ENCODE data around the gene TGM3.

The TGM3 gene

DNA sequence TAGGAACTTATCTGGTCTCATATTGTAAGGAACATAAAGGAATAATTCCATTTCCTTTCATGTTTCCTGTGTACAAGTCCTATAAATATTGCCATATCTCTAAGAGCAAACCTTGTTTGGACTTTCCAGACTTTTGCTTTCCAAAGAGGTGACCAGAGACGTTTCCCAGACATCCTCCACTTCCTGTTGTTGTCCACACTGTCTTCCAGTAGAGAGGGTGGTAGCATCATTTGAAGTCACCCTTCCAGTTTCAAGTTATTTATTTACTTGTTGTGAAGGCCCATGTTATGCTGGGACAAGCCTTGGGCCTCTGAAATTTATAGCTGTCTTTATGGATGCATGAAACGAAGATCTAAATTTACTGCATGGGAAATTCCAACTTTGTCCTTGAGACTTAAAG is 10.6 kb upstream of the TGM3 start:
- H3K27ac ChIP-seq = no peak overlapping the region
- no peak for DNase-seq (ENCODE audit: low spot score)
- no peak overlapping the region for H3K4me3 ChIP-seq
- TF ChIP-seq, protein P1, sequence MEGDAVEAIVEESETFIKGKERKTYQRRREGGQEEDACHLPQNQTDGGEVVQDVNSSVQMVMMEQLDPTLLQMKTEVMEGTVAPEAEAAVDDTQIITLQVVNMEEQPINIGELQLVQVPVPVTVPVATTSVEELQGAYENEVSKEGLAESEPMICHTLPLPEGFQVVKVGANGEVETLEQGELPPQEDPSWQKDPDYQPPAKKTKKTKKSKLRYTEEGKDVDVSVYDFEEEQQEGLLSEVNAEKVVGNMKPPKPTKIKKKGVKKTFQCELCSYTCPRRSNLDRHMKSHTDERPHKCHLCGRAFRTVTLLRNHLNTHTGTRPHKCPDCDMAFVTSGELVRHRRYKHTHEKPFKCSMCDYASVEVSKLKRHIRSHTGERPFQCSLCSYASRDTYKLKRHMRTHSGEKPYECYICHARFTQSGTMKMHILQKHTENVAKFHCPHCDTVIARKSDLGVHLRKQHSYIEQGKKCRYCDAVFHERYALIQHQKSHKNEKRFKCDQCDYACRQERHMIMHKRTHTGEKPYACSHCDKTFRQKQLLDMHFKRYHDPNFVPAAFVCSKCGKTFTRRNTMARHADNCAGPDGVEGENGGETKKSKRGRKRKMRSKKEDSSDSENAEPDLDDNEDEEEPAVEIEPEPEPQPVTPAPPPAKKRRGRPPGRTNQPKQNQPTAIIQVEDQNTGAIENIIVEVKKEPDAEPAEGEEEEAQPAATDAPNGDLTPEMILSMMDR (IDR thresholded peaks at IDR 0.05) = no peak

GRCh38 chr20:2285613-2286012 is 10.2 kb upstream of the TGM3 start:
- Histone ChIP-seq H3K27ac (no peak overlapping the region), H3K4me3 (no peak overlapping the region)
- TF ChIP-seq, protein P1 (IDR thresholded peaks at IDR 0.05) = no peak
- no peak for DNase-seq (ENCODE audit: low spot score)

- no peak overlapping the region for H3K4me3 ChIP-seq
- H3K27ac ChIP-seq = no peak overlapping the region
- TF ChIP-seq, protein P1 (IDR thresholded peaks at IDR 0.05) = no peak
- DNase-seq (ENCODE audit: low spot score) = no peak
Observed at GRCh38 chr20:2287504-2287903, 8.3 kb upstream of the TGM3 start.

GRCh38 chr20:2289475-2289874 is 6.3 kb upstream of the TGM3 start:
- no peak overlapping the region for H3K4me3 ChIP-seq
- H3K27ac ChIP-seq = peak overlapping the region in 1 of 2 donors; percentile 32
- no peak for DNase-seq (ENCODE audit: low spot score)
- TF ChIP-seq, protein P1 (IDR thresholded peaks at IDR 0.05) = no peak

DNA sequence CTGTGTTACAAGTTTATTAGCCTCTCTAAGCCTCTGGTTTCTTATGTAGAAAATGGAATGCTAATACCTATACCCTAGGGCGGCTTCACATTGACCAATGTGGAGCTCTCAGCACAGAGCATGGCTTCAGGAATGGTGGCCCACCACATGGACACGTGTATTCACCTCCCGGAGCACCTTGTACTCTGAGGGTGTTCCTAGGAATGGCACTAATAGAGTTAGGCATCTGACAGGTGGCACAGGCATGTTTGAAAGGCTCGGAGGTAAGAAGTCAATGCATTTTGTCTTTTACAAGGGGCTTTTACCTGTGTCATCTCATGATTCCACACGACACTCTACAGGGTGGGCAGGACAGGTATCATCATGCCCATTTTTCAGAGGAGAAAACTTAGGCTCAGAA is 5.3 kb upstream of the TGM3 start:
- TF ChIP-seq, protein P1 (IDR thresholded peaks at IDR 0.05) = no peak
- no peak overlapping the region for H3K4me3 ChIP-seq
- H3K27ac ChIP-seq = no peak overlapping the region
- DNase-seq (ENCODE audit: low spot score) = no peak

DNA sequence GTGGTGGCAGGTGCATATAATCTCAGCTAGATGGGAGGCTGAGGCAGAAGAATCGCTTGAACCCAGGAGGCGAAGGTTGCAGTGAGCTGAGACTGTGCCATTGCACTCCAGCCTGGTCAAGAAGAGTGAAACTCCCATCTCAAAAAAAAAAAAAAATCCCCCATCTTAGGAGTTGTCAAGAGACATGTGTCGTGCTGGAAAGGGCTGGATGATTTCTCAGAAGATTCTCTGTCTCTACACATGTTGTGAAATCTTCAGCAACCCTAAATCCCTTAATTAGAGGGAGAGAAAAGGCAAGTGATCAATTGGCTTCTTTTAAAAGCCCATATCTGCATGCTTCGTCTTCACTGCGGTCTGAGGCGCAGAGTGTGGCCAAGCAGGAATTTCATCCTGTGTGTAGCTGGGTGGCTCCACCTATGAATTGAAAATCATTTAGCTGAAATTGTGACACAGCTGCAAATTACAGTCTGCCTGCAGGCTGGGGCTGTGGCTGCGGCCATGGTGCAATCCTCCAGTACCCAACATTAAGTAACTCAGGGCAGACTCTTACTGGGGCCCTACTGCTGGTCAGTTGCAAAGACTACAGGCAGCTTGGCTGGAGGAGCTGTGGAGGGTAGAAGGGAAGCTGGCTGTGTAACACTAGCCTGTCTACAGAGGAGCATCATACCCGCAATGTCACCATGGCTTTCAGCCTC is 3.2 kb upstream of the TGM3 start:
- Histone ChIP-seq H3K4me3 (no peak overlapping the region), H3K27ac (no peak overlapping the region)
- DNase-seq (ENCODE audit: low spot score) = peak; percentile 38
- TF ChIP-seq, protein P1 (IDR thresholded peaks at IDR 0.05) = no peak

- Histone ChIP-seq H3K27ac (no peak overlapping the region), H3K4me3 (no peak overlapping the region)
- DNase-seq (ENCODE audit: low spot score) = no peak
- TF ChIP-seq, protein P1 (IDR thresholded peaks at IDR 0.05) = no peak
Observed at GRCh38 chr20:2293486-2293885, 2.3 kb upstream of the TGM3 start.

All from coronary artery (tissue), 2 donors.